ENCODE measurements around the gene PLAC9.

GRCh38 chr10:80108576-80109239, 23.8 kb upstream of the PLAC9 start:
- TF ChIP-seq, protein P1, sequence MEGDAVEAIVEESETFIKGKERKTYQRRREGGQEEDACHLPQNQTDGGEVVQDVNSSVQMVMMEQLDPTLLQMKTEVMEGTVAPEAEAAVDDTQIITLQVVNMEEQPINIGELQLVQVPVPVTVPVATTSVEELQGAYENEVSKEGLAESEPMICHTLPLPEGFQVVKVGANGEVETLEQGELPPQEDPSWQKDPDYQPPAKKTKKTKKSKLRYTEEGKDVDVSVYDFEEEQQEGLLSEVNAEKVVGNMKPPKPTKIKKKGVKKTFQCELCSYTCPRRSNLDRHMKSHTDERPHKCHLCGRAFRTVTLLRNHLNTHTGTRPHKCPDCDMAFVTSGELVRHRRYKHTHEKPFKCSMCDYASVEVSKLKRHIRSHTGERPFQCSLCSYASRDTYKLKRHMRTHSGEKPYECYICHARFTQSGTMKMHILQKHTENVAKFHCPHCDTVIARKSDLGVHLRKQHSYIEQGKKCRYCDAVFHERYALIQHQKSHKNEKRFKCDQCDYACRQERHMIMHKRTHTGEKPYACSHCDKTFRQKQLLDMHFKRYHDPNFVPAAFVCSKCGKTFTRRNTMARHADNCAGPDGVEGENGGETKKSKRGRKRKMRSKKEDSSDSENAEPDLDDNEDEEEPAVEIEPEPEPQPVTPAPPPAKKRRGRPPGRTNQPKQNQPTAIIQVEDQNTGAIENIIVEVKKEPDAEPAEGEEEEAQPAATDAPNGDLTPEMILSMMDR (IDR thresholded peaks at IDR 0.05; ENCODE audit: insufficient read depth, low read length): no peak
- TF ChIP-seq REST (IDR thresholded peaks at IDR 0.05; ENCODE audit: insufficient replicate concordance, low read depth): no peak
- no peak for TF ChIP-seq GABPA (IDR thresholded peaks at IDR 0.05; ENCODE audit: low read depth)
- no peak for TF ChIP-seq POLR2AphosphoS5 (IDR thresholded peaks at IDR 0.05; ENCODE audit: low read depth)
- TF ChIP-seq SPI1 (IDR thresholded peaks at IDR 0.05; ENCODE audit: borderline replicate concordance, low read depth): no peak
